IMR-90 (cell line): ENCODE results near the gene APCDD1. TPM values are rescaled to one million over a fixed set of nuclear protein-coding genes. Genes with fewer than 3 reads are reported as not detected.

Experiments used
- ATAC-seq: fragments of 200-7000 bp; cut with Tn5 transposase; 2 replicates; pipeline ENCODE4 v1.9.1; 2020; ENCODE audit warnings: low read depth, mild to moderate bottlenecking, moderate library complexity
- BruUV-seq: library from RNA; stranded (reverse); fragments of 400-500 nt; replicated peaks from 2 replicates; lab custom pipeline; 2021; lab: Mats Ljungman, UMichigan
- CTCF ChIA-PET: fragments of 300-600 bp; formaldehyde crosslinking; extraction: SDS; loops from one replicate; lab custom pipeline; 2021; ENCODE audit warnings: antibody characterized with exemption; lab: Yijun Ruan, JAX
- POLR2A ChIA-PET: fragments of 300-600 bp; sonication (Branson Sonifier 250); formaldehyde crosslinking; loops from one replicate; lab custom pipeline; 2022; ENCODE audit warnings: antibody characterized with exemption; ENCODE audit not compliant: unreplicated experiment; lab: Charles Lee
- DNase-seq: peaks from one replicate; pipeline ENCODE4 v3.0.0; 2013
- H2AFZ ChIP-seq: replicated peaks from 2 replicates; pipeline ENCODE3; 2013; ENCODE audit warnings: low read length, mild to moderate bottlenecking; ENCODE audit not compliant: poor library complexity
- H2AK5ac ChIP-seq: 2 replicates; pipeline ENCODE4 v1.6.1; 2013; ENCODE audit warnings: low read depth, low read length, inconsistent platforms
- H2AK9ac ChIP-seq: replicated peaks from 2 replicates; pipeline ENCODE3; 2013; ENCODE audit warnings: mild to moderate bottlenecking, low read depth, low read length, moderate library complexity; ENCODE audit not compliant: poor library complexity
- H2BK120ac ChIP-seq: 2 replicates; pipeline ENCODE4 v1.6.1; 2013; ENCODE audit warnings: low read depth, low read length, inconsistent platforms
- H2BK15ac ChIP-seq: 3 replicates; pipeline ENCODE4 v1.6.1; 2013; ENCODE audit warnings: low read depth, low read length, inconsistent platforms
- H2BK20ac ChIP-seq: 2 replicates; pipeline ENCODE4 v1.6.1; 2013; ENCODE audit warnings: low read depth, mild to moderate bottlenecking, inconsistent platforms, low read length, moderate library complexity
- H2BK5ac ChIP-seq: 2 replicates; pipeline ENCODE4 v1.6.1; 2013; ENCODE audit warnings: mild to moderate bottlenecking, low read depth, low read length, inconsistent platforms; ENCODE audit not compliant: poor library complexity, severe bottlenecking
- H3K14ac ChIP-seq: replicated peaks from 2 replicates; pipeline ENCODE4 v1.6.1; 2013; ENCODE audit warnings: low read depth, low read length, inconsistent platforms
- H3K18ac ChIP-seq: 2 replicates; pipeline ENCODE4 v1.6.1; 2013; ENCODE audit warnings: low read depth, low read length, control low read depth
- H3K23ac ChIP-seq: 2 replicates; pipeline ENCODE4 v1.6.1; 2013; ENCODE audit warnings: low read depth, low read length, inconsistent platforms
- H3K27ac ChIP-seq: 2 replicates; pipeline ENCODE4 v1.5.1; 2013; ENCODE audit warnings: mild to moderate bottlenecking, control low read depth, low read length; ENCODE audit not compliant: insufficient read depth
- H3K27me3 ChIP-seq: 2 replicates; pipeline ENCODE4 v1.6.1; 2013; ENCODE audit warnings: low read length; ENCODE audit not compliant: control insufficient read depth, insufficient read depth
- H3K36me3 ChIP-seq: 2 replicates; pipeline ENCODE4 v1.6.1; 2013; ENCODE audit warnings: low read length, mixed read lengths; ENCODE audit not compliant: control insufficient read depth, insufficient read depth
- H3K4ac ChIP-seq: 2 replicates; pipeline ENCODE4 v1.6.1; 2013; ENCODE audit warnings: low read depth, low read length, inconsistent platforms
- H3K4me1 ChIP-seq: 2 replicates; pipeline ENCODE4 v1.6.1; 2013; ENCODE audit warnings: low read length, mixed read lengths; ENCODE audit not compliant: control insufficient read depth, insufficient read depth
- H3K4me2 ChIP-seq: 2 replicates; pipeline ENCODE4 v1.6.1; 2013; ENCODE audit warnings: low read depth, mild to moderate bottlenecking, control low read depth, low read length, moderate library complexity
- H3K4me3 ChIP-seq: 2 replicates; pipeline ENCODE4 v1.5.1; 2013; ENCODE audit warnings: low read depth, mild to moderate bottlenecking, control low read depth, low read length, moderate library complexity; ENCODE audit not compliant: insufficient read depth
- H3K56ac ChIP-seq: 2 replicates; pipeline ENCODE4 v1.6.1; 2013; ENCODE audit warnings: low read length, inconsistent platforms; ENCODE audit not compliant: insufficient read depth; ENCODE audit errors: extremely low read depth
- H3K79me1 ChIP-seq, 2 experiments: 2 replicates each; pipeline ENCODE4 v1.6.1; 2013; ENCODE audit warnings: low read length in 2 of 2, inconsistent platforms in 1 of 2, low read depth in 1 of 2
- H3K9ac ChIP-seq: 2 replicates; pipeline ENCODE4 v1.6.1; 2013; ENCODE audit warnings: low read depth, low read length, control low read depth
- H3K9me1 ChIP-seq: 2 replicates; pipeline ENCODE4 v1.6.1; 2013; ENCODE audit warnings: low read length, inconsistent platforms; ENCODE audit not compliant: insufficient read depth
- H3K9me3 ChIP-seq: 2 replicates; pipeline ENCODE4 v1.6.1; 2013; ENCODE audit warnings: low read length; ENCODE audit not compliant: control insufficient read depth, insufficient read depth
- H4K20me1 ChIP-seq: 2 replicates; pipeline ENCODE4 v1.6.1; 2013; ENCODE audit warnings: low read length, inconsistent platforms; ENCODE audit not compliant: insufficient read depth
- H4K5ac ChIP-seq: 2 replicates; pipeline ENCODE4 v1.6.1; 2013; ENCODE audit warnings: mild to moderate bottlenecking, low read depth, low read length, control low read depth
- H4K8ac ChIP-seq, 2 experiments: 2 replicates each; pipeline ENCODE4 v1.6.1; 2013; ENCODE audit warnings: low read depth in 2 of 2, low read length in 2 of 2, control low read depth in 1 of 2, inconsistent platforms in 1 of 2
- H4K91ac ChIP-seq: 2 replicates; pipeline ENCODE4 v1.6.1; 2013; ENCODE audit warnings: low read depth, low read length, inconsistent platforms; ENCODE audit not compliant: insufficient read depth
- BHLHE40 ChIP-seq: fragments of 150-350 bp; IDR thresholded peaks from 2 replicates; pipeline ENCODE4 v1.6.1; 2016; ENCODE audit warnings: mild to moderate bottlenecking, low read depth, low read length
- CEBPB ChIP-seq: IDR thresholded peaks from 2 replicates; pipeline ENCODE4 v1.6.1; 2012; ENCODE audit warnings: low read depth, low read length, improper control_type of control experiment
- CHD1 ChIP-seq: IDR thresholded peaks from 2 replicates; pipeline ENCODE4 v1.6.1; 2012; ENCODE audit warnings: low read depth, low read length, improper control_type of control experiment
- CTCF ChIP-seq: conservative IDR thresholded peaks from 2 replicates; pipeline ENCODE4 v1.5.1; 2012; ENCODE audit warnings: mild to moderate bottlenecking, low read depth, low read length, improper control_type of control experiment
- ELK1 ChIP-seq: fragments of 150-350 bp; IDR thresholded peaks from 2 replicates; pipeline ENCODE4 v1.6.1; 2016; ENCODE audit warnings: low read depth, mild to moderate bottlenecking, low read length, moderate library complexity, borderline replicate concordance
- FOS ChIP-seq: fragments of 150-350 bp; IDR thresholded peaks from 2 replicates; pipeline ENCODE4 v1.6.1; 2016; ENCODE audit warnings: low read depth, low read length
- MAFK ChIP-seq: IDR thresholded peaks from 2 replicates; pipeline ENCODE4 v1.6.1; 2012; ENCODE audit warnings: low read depth, low read length, improper control_type of control experiment
- MAZ ChIP-seq: IDR thresholded peaks from 2 replicates; pipeline ENCODE4 v1.6.1; 2012; ENCODE audit warnings: low read depth, mild to moderate bottlenecking, low read length, improper control_type of control experiment, moderate library complexity, borderline replicate concordance
- MXI1 ChIP-seq: IDR thresholded peaks from 2 replicates; pipeline ENCODE4 v1.6.1; 2012; ENCODE audit warnings: low read depth, mild to moderate bottlenecking, low read length, moderate library complexity, borderline replicate concordance
- NFE2L2 ChIP-seq: fragments of 150-350 bp; IDR thresholded peaks from 2 replicates; pipeline ENCODE4 v1.6.1; 2016; ENCODE audit warnings: low read depth, mild to moderate bottlenecking, low read length
- POLR2A ChIP-seq: IDR thresholded peaks from 2 replicates; pipeline ENCODE4 v1.6.1; 2012; ENCODE audit warnings: mild to moderate bottlenecking, low read depth, low read length
- RAD21 ChIP-seq: IDR thresholded peaks from 2 replicates; pipeline ENCODE4 v1.6.1; 2012; ENCODE audit warnings: low read length, improper control_type of control experiment
- RCOR1 ChIP-seq: IDR thresholded peaks from 2 replicates; pipeline ENCODE4 v1.6.1; 2012; ENCODE audit warnings: mild to moderate bottlenecking, low read length, improper control_type of control experiment; ENCODE audit not compliant: insufficient replicate concordance
- RFX5 ChIP-seq: IDR thresholded peaks from 2 replicates; pipeline ENCODE4 v1.8.0; 2012; ENCODE audit warnings: low read depth, mild to moderate bottlenecking, low read length, moderate library complexity
- SMC3 ChIP-seq: fragments of 150-350 bp; IDR thresholded peaks from 2 replicates; pipeline ENCODE4 v1.6.1; 2016; ENCODE audit warnings: low read depth, mild to moderate bottlenecking, antibody characterized with exemption, low read length, moderate library complexity
- USF2 ChIP-seq: fragments of 150-350 bp; IDR thresholded peaks from 2 replicates; pipeline ENCODE4 v1.6.1; 2017; ENCODE audit warnings: mild to moderate bottlenecking, antibody characterized with exemption, low read length, low read depth
- WGBS, 2 experiments: methylation state at CpG; one replicate each; pipeline versions ENCODE4 v1.1.5 to v1.1.7; 2013; ENCODE audit warnings: missing lambda C conversion rate in 2 of 2; ENCODE audit not compliant: insufficient read length in 1 of 2; ENCODE audit errors: extremely low coverage in 2 of 2; 5-methylcytosine and 5-hydroxymethylcytosine counted together
- dilution Hi-C: fragments of 300-500 bp; cut with HindIII; formaldehyde crosslinking; loops from one replicate; pipeline ENCODE4 v1.14.3; 2018; ENCODE audit warnings: low sequenced_read_pairs; ENCODE audit not compliant: unreplicated experiment
- in situ Hi-C: fragments of 300-500 bp; cut with MboI; formaldehyde crosslinking; loops from 3 replicates; pipeline ENCODE4 v1.14.3; 2019; ENCODE audit warnings: low sequenced_read_pairs, inconsistent platforms, mixed read lengths
- intact Hi-C: fragments of 100-400 bp; cut with micrococcal nuclease; formaldehyde crosslinking; loops from 2 replicates; pipeline ENCODE4 v1.10.0; 2022
- polyA plus RNA-seq, 3 experiments: library from polyadenylated mRNA; depleted of rRNA; stranded (reverse); fragments of >200 nt; gene quantifications; 2 replicates each; pipeline ENCODE4 v1.2.3, GENCODE V29; 2012; ENCODE audit warnings: low replicate concordance in 1 of 3
- total RNA-seq: library from RNA; depleted of rRNA; stranded (reverse); fragments of >200 nt; gene quantifications from 2 replicates; pipeline ENCODE4 v1.2.3, GENCODE V29; 2012

APCDD1 gene
- total and polyA plus RNA-seq, 2 of the 4 experiments (the other 2 are of a cell fraction) = 1.1 to 2.2 TPM

GRCh38 chr18:10537765-10538164, 83.3 kb downstream of the APCDD1 start:
- Histone ChIP-seq H3K18ac (no peak overlapping the region), H3K27me3 (no peaks in the 10 kb centered on the region), H2BK120ac (no peak overlapping the region), H2BK20ac (no peak overlapping the region), H3K9ac (no peak overlapping the region), H4K5ac (no peak overlapping the region), H2AK9ac (no peak overlapping the region), H3K14ac (no peak overlapping the region), H3K9me3 (no peaks in the 10 kb centered on the region), H4K8ac (no peak overlapping the region), H4K91ac (no peak overlapping the region), H2BK15ac (no peak overlapping the region), H2BK5ac (no peak overlapping the region), H3K23ac (no peak overlapping the region), H3K79me1 (peaks cover 23 to 40% of the 10 kb centered on the region in 2 experiments), H3K9me1 (peaks cover 5% of the 10 kb centered on the region; the same call in 1 of the 2 replicates), H3K56ac (no peak overlapping the region), H3K4ac (no peak overlapping the region), H3K27ac (no peak overlapping the region), H4K20me1 (peaks cover 12% of the 10 kb centered on the region; the same call in 1 of the 2 replicates), H3K4me2 (no peak overlapping the region), H3K4me3 (no peak overlapping the region), H2AK5ac (no peak overlapping the region), H2AFZ (no peak overlapping the region), H3K36me3 (peaks cover 20% of the 10 kb centered on the region), H3K4me1 (peaks cover 3% of the 10 kb centered on the region)
- in situ Hi-C loops (no loop called here), dilution Hi-C loops (no loop called here), intact Hi-C loops (no loop called here)
- WGBS, 2 experiments = no CpG with 5 or more reads among the region's 2 CpGs
- no peak for ATAC-seq
- TF ChIP-seq ELK1 (no peak), MAZ (no peak), RFX5 (no peak), FOS (no peak), NFE2L2 (no peak), POLR2A (no peak), RCOR1 (no peak), BHLHE40 (no peak), CHD1 (no peak), USF2 (no peak), SMC3 (no peak), MXI1 (no peak), RAD21 (no peak), CEBPB (no peak), MAFK (no peak), CTCF (no peak)
- no peak for DNase-seq
- POLR2A ChIA-PET = no interaction called here
- CTCF ChIA-PET = interaction anchor here (0.8 kb wide), 1 partner anchor 257 kb away, joined by 3 read pairs; no protein-coding TSS in a partner anchor
- no TSS peak for BruUV-seq
